SK-N-SH (cell line): ENCODE results near the gene SLC37A1. TPM values are rescaled to one million over a fixed set of nuclear protein-coding genes. Genes with fewer than 3 reads are reported as not detected.

Experiments used
- CTCF ChIA-PET: fragments of 300-600, 350-600 bp; formaldehyde crosslinking; extraction: SDS; loops from one replicate; lab custom pipeline; 2021; lab: Yijun Ruan, JAX
- POLR2A ChIA-PET: fragments of 350-600 bp; sonication (Branson Sonifier 250); formaldehyde crosslinking; extraction: SDS; loops from one replicate; lab custom pipeline; 2020; ENCODE audit warnings: antibody characterized with exemption, inconsistent platforms; lab: Yijun Ruan, JAX
- DNase-seq: peaks from one replicate; pipeline ENCODE4 v3.0.0; 2012
- H2AFZ ChIP-seq: fragments of 200-600 bp; sonication (generic); 2 replicates; pipeline ENCODE4 v1.8.1; 2016; ENCODE audit warnings: antibody characterized with exemption, mild to moderate bottlenecking, low read depth
- H3F3A ChIP-seq: fragments of 200-600 bp; sonication (generic); replicated peaks from 2 replicates; pipeline ENCODE3; 2016; ENCODE audit warnings: antibody characterized with exemption, mild to moderate bottlenecking; ENCODE audit not compliant: insufficient read depth
- H3K27ac ChIP-seq, 2 experiments: fragments of 200-500 bp in 1 of 2; fragments of 200-600 bp in 1 of 2; sonication (Bioruptor generic) in 1 of 2; sonication (generic), shearing (Covaris generic) in 1 of 2; 2 replicates each; pipeline versions ENCODE4 v1.5.1 to v1.6.1; 2014 to 2016; ENCODE audit warnings: low read depth in 2 of 2, inconsistent platforms in 1 of 2, low read length in 1 of 2, mild to moderate bottlenecking in 1 of 2, mixed read lengths in 1 of 2
- H3K27me3 ChIP-seq: fragments of 200-600 bp; sonication (generic), shearing (Covaris generic); 2 replicates; pipeline ENCODE4 v1.6.1; 2016; ENCODE audit warnings: mixed run types; ENCODE audit not compliant: insufficient read depth
- H3K36me3 ChIP-seq, 2 experiments: fragments of 200-500 bp in 1 of 2; fragments of 200-600 bp in 1 of 2; sonication (Bioruptor generic) in 1 of 2; sonication (generic) in 1 of 2; replicated peaks in 1 of 2; 2 replicates each; pipeline versions ENCODE3 to v1.5.1; 2014 to 2016; ENCODE audit warnings: low read length in 1 of 2, mild to moderate bottlenecking in 1 of 2; ENCODE audit not compliant: insufficient read depth in 2 of 2, control insufficient read depth in 1 of 2
- H3K4me1 ChIP-seq, 2 experiments: fragments of 200-500 bp in 1 of 2; fragments of 200-600 bp in 1 of 2; sonication (Bioruptor generic) in 1 of 2; sonication (generic), shearing (Covaris generic) in 1 of 2; 2 replicates each; pipeline versions ENCODE4 v1.5.1 to v1.6.1; 2014 to 2016; ENCODE audit warnings: low read depth in 1 of 2, low read length in 1 of 2, mixed run types in 1 of 2; ENCODE audit not compliant: insufficient read depth in 2 of 2, control insufficient read depth in 1 of 2
- H3K4me2 ChIP-seq: fragments of 200-600 bp; sonication (generic), shearing (Covaris generic); 2 replicates; pipeline ENCODE4 v1.6.1; 2017; ENCODE audit warnings: mixed run types
- H3K4me3 ChIP-seq, 2 experiments: fragments of 200-500 bp in 1 of 2; fragments of 200-600 bp in 1 of 2; sonication (Bioruptor generic) in 1 of 2; sonication (generic), shearing (Covaris generic) in 1 of 2; 2 replicates each; pipeline versions ENCODE4 v1.5.1 to v1.8.1; 2014 to 2016; ENCODE audit warnings: low read depth in 2 of 2, inconsistent platforms in 1 of 2, low read length in 1 of 2, mild to moderate bottlenecking in 1 of 2, mixed read lengths in 1 of 2, moderate library complexity in 1 of 2
- H3K79me2 ChIP-seq: fragments of 200-600 bp; sonication (generic); 2 replicates; pipeline ENCODE4 v1.8.1; 2017; ENCODE audit warnings: mild to moderate bottlenecking; ENCODE audit not compliant: insufficient read depth
- H3K9ac ChIP-seq: fragments of 200-600 bp; sonication (generic); 2 replicates; pipeline ENCODE4 v1.6.1; 2017; ENCODE audit warnings: mixed run types
- H3K9me2 ChIP-seq: fragments of 200-600 bp; sonication (generic); 2 replicates; pipeline ENCODE4 v1.6.1; 2017; ENCODE audit warnings: mixed run types
- H3K9me3 ChIP-seq: fragments of 200-600 bp; sonication (generic); 2 replicates; pipeline ENCODE4 v1.6.1; 2017; ENCODE audit warnings: mixed run types, mild to moderate bottlenecking, moderate library complexity
- H4K20me1 ChIP-seq: fragments of 200-600 bp; sonication (generic); 2 replicates; pipeline ENCODE4 v1.6.1; 2017; ENCODE audit warnings: mild to moderate bottlenecking, mixed run types; ENCODE audit not compliant: insufficient read depth
- CHD2 ChIP-seq: fragments of 150-350 bp; IDR thresholded peaks from 2 replicates; pipeline ENCODE4 v1.6.1; 2018; ENCODE audit warnings: low read length; ENCODE audit not compliant: partially characterized antibody
- EP300 ChIP-seq, 2 experiments: IDR thresholded peaks; 2 replicates each; pipeline versions ENCODE4 v1.4.0 to v1.6.1; 2012; ENCODE audit warnings: borderline replicate concordance in 1 of 2, low read depth in 1 of 2, low read length in 1 of 2
- FOSL2 ChIP-seq: IDR thresholded peaks from 2 replicates; pipeline ENCODE4 v1.4.0; 2012; ENCODE audit warnings: low read depth, mild to moderate bottlenecking, moderate library complexity, borderline replicate concordance
- FOXJ3 ChIP-seq: sonication (generic); formaldehyde crosslinking; IDR thresholded peaks from 2 replicates; pipeline ENCODE4 v1.5.1; 2020; ENCODE audit warnings: mild to moderate bottlenecking, missing genetic modification reagents
- GATA2 ChIP-seq: sonication (generic); formaldehyde crosslinking; IDR thresholded peaks from 2 replicates; pipeline ENCODE4 v1.5.0; 2020; ENCODE audit warnings: mild to moderate bottlenecking, missing genetic modification reagents
- IRF3 ChIP-seq: fragments of 150-350 bp; IDR thresholded peaks from 2 replicates; pipeline ENCODE4 v1.6.1; 2016; ENCODE audit warnings: mild to moderate bottlenecking, low read depth, low read length
- JUND ChIP-seq: IDR thresholded peaks from 2 replicates; pipeline ENCODE4 v1.4.0; 2012
- MXI1 ChIP-seq: IDR thresholded peaks from 2 replicates; pipeline ENCODE4 v1.6.1; 2012; ENCODE audit warnings: mild to moderate bottlenecking, low read depth, low read length, improper control_type of control experiment
- NFIC ChIP-seq: IDR thresholded peaks from 2 replicates; pipeline ENCODE4 v1.4.0; 2012; ENCODE audit warnings: borderline replicate concordance
- NRF1 ChIP-seq: IDR thresholded peaks from 2 replicates; pipeline ENCODE4 v1.6.1; 2012; ENCODE audit warnings: low read depth, mild to moderate bottlenecking, low read length
- POLR2AphosphoS5 ChIP-seq: IDR thresholded peaks from 2 replicates; pipeline ENCODE4 v1.6.1; 2012; ENCODE audit warnings: low read depth, low read length
- RAD21 ChIP-seq: IDR thresholded peaks from 2 replicates; pipeline ENCODE4 v1.6.1; 2012; ENCODE audit warnings: mild to moderate bottlenecking, low read length
- RCOR1 ChIP-seq: fragments of 150-350 bp; IDR thresholded peaks from 2 replicates; pipeline ENCODE4 v1.6.1; 2017; ENCODE audit warnings: antibody characterized with exemption, low read length
- SMC3 ChIP-seq: IDR thresholded peaks from 2 replicates; pipeline ENCODE4 v1.6.1; 2012; ENCODE audit warnings: low read depth, low read length, improper control_type of control experiment
- TAF1 ChIP-seq: IDR thresholded peaks from 2 replicates; pipeline ENCODE4 v1.6.1; 2012; ENCODE audit warnings: low read depth, mild to moderate bottlenecking, low read length, moderate library complexity, borderline replicate concordance
- TEAD4 ChIP-seq: IDR thresholded peaks from 2 replicates; pipeline ENCODE4 v1.4.0; 2012; ENCODE audit warnings: mild to moderate bottlenecking, borderline replicate concordance; ENCODE audit not compliant: insufficient read depth
- USF1 ChIP-seq: IDR thresholded peaks from 2 replicates; pipeline ENCODE4 v1.4.0; 2012; ENCODE audit warnings: low read depth, borderline replicate concordance
- USF2 ChIP-seq: fragments of 150-350 bp; IDR thresholded peaks from 2 replicates; pipeline ENCODE4 v1.6.1; 2017; ENCODE audit warnings: antibody characterized with exemption, low read length, low read depth, borderline replicate concordance
- YY1 ChIP-seq: IDR thresholded peaks from 2 replicates; pipeline ENCODE4 v1.4.0; 2012; ENCODE audit warnings: low read depth, mild to moderate bottlenecking
- WGBS: methylation state at CpG from one replicate; pipeline ENCODE4 v1.1.6; 2017; ENCODE audit warnings: low lambda C conversion rate; 5-methylcytosine and 5-hydroxymethylcytosine counted together
- polyA plus RNA-seq, 3 experiments: library from polyadenylated mRNA; depleted of rRNA; stranded (reverse); fragments of >200 nt; gene quantifications; 2 replicates each; pipeline ENCODE4 v1.2.3, GENCODE V29; 2012
- TF ChIP-seq, protein P1 (sequence below): IDR thresholded peaks from 2 replicates; pipeline ENCODE4; 2012
- TF ChIP-seq, protein P2 (sequence below): IDR thresholded peaks from 2 replicates; pipeline ENCODE4 v1.4.0; 2012; ENCODE audit warnings: low read depth

The SLC37A1 gene
- polyA plus RNA-seq, 1 of the 3 experiments (the other 2 are of a cell fraction): 2.8 TPM

GRCh38 chr21:42530167-42530518, 16.5 kb downstream of the SLC37A1 start:
- WGBS: 90% methylated on average over 5 of the region's 5 CpGs
- CTCF ChIA-PET: no interaction called here
- no peak overlapping the region for H3K27ac ChIP-seq

DNA sequence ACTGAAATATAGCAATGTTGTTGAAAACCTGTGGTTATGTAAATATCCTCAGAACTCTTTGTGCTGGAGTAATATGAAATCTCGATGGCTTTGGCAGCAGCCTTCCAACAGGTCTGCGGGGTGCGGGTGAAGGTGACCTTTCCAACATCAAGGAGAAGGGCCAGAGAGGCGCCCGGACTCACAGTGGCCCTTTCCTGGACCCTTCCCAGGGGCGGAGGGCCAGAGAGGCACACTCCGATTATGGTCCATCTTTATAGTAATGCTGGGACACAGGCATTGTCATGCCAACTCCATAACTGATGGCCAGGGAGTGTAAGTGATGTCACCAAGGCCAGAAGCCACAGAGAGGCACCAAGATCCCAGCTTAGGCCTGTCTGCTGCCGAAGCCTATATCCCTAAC, 18.1 kb downstream of the SLC37A1 start:
- no peaks in the 10 kb centered on the region for H3K79me2 ChIP-seq
- no peak overlapping the region for H3K4me2 ChIP-seq
- no peaks in the 10 kb centered on the region for H3K27me3 ChIP-seq
- H3K9me3 ChIP-seq: no peaks in the 10 kb centered on the region
- no peaks in the 10 kb centered on the region for H3F3A ChIP-seq
- 88% methylated on average over 8 of the region's 8 CpGs for WGBS
- no peaks in the 10 kb centered on the region for H3K36me3 ChIP-seq
- no peak overlapping the region for H2AFZ ChIP-seq
- H4K20me1 ChIP-seq: no peaks in the 10 kb centered on the region
- ChIA-PET POLR2A (no interaction called here), CTCF (interaction anchor here (0.9 to 2.2 kb wide), 5 partner anchors 9 to 62 kb away, joined by 3 to 6 read pairs (median 4); no protein-coding TSS in a partner anchor)
- DNase-seq: no peak
- TF ChIP-seq FOSL2: no peak
- no peak for TF ChIP-seq USF1
- no peak for TF ChIP-seq IRF3
- no peak for TF ChIP-seq POLR2AphosphoS5
- no peak for TF ChIP-seq YY1
- no peak for TF ChIP-seq GATA2 (CRISPR knock-in tag)
- no peak for TF ChIP-seq TAF1
- TF ChIP-seq MXI1: no peak
- TF ChIP-seq, protein P1, sequence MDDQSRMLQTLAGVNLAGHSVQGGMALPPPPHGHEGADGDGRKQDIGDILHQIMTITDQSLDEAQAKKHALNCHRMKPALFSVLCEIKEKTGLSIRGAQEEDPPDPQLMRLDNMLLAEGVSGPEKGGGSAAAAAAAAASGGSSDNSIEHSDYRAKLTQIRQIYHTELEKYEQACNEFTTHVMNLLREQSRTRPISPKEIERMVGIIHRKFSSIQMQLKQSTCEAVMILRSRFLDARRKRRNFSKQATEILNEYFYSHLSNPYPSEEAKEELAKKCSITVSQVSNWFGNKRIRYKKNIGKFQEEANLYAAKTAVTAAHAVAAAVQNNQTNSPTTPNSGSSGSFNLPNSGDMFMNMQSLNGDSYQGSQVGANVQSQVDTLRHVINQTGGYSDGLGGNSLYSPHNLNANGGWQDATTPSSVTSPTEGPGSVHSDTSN: no peak
- TF ChIP-seq NFIC: no peak
- no peak for TF ChIP-seq FOXJ3
- TF ChIP-seq SMC3: no peak
- no peak for TF ChIP-seq EP300 (IDR thresholded peaks at IDR 0.05; ENCODE audit: borderline replicate concordance in 1 of 2, low read depth in 1 of 2, low read length in 1 of 2)
- TF ChIP-seq JUND: no peak
- no peak for TF ChIP-seq USF2
- TF ChIP-seq RAD21: no peak
- TF ChIP-seq NRF1: no peak
- TF ChIP-seq TEAD4: no peak
- H3K27ac ChIP-seq: no peak overlapping the region
- peaks cover 0 to 17% of the 10 kb centered on the region in 2 experiments; a peak in 1 of 4 replicates for H3K4me1 ChIP-seq
- H3K9ac ChIP-seq: no peak overlapping the region
- no peak overlapping the region for H3K4me3 ChIP-seq
- H3K9me2 ChIP-seq: no peaks in the 10 kb centered on the region

More at GRCh38 chr21:42530167-42530518, 16.5 kb downstream of the SLC37A1 start:
- Histone ChIP-seq H3K9ac (no peak overlapping the region), H3K4me2 (no peak overlapping the region), H3K27me3 (no peaks in the 10 kb centered on the region), H2AFZ (no peak overlapping the region), H3K4me1 (peaks cover 0 to 12% of the 10 kb centered on the region in 2 experiments; a peak in 1 of 4 replicates), H3K79me2 (no peaks in the 10 kb centered on the region), H3K9me3 (no peaks in the 10 kb centered on the region), H3K9me2 (no peaks in the 10 kb centered on the region), H3F3A (no peaks in the 10 kb centered on the region), H3K4me3 (no peak overlapping the region), H4K20me1 (no peaks in the 10 kb centered on the region), H3K36me3 (no peaks in the 10 kb centered on the region)
- POLR2A ChIA-PET: no interaction called here
- no peak for DNase-seq
- TF ChIP-seq RCOR1: no peak
- no peak for TF ChIP-seq YY1
- TF ChIP-seq CHD2: no peak
- no peak for TF ChIP-seq MXI1
- TF ChIP-seq, protein P2, sequence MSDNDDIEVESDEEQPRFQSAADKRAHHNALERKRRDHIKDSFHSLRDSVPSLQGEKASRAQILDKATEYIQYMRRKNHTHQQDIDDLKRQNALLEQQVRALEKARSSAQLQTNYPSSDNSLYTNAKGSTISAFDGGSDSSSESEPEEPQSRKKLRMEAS: no peak
- TF ChIP-seq POLR2AphosphoS5: no peak
- TF ChIP-seq, protein P1: no peak
